ENCODE results near the gene ZNF223. TPM values are rescaled to one million over a fixed set of nuclear protein-coding genes. Genes with fewer than 3 reads are reported as not detected.
A peak's percentile ranks its signal among the peaks of the same experiment; 100 is the strongest.

ZNF223 gene
- total RNA-seq: 3.2 and 6.3 TPM in 2 replicates

GRCh38 chr19:44051650-44052402 is at the start of gene ZNF223:
ZNF223 (plus strand) TSS chr19:44052036; CDS start chr19:44055177, 3,141 bp downstream.
- peak; percentile 85 to 93 for DNase-seq (ENCODE audit: low read depth in 2 of 2)

GRCh38 chr19:44002212-44002565 is 49.6 kb upstream of the ZNF223 start:
- DNase-seq (ENCODE audit: low read depth in 2 of 2): no peak

- DNase-seq (ENCODE audit: low read depth in 2 of 2): peak; percentile 89 to 97
Observed at GRCh38 chr19:44002566-44003460, 49.0 kb upstream of the ZNF223 start, which contains the start of gene ZNF230. ZNF230 (plus strand) TSS chr19:44002957; CDS start chr19:44007079, 4,122 bp downstream.

- no peak for DNase-seq (ENCODE audit: low read depth in 2 of 2)
Observed at GRCh38 chr19:44003461-44004009, 48.3 kb upstream of the ZNF223 start.

GRCh38 chr19:44005973-44006372 is 45.9 kb upstream of the ZNF223 start:
- DNase-seq (ENCODE audit: low read depth in 2 of 2): no peak

GRCh38 chr19:44007473-44007872 is 44.4 kb upstream of the ZNF223 start:
- no peak for DNase-seq (ENCODE audit: low read depth in 2 of 2)

- no peak for DNase-seq (ENCODE audit: low read depth in 2 of 2)
Observed at GRCh38 chr19:44010468-44010867, 41.4 kb upstream of the ZNF223 start.

- DNase-seq (ENCODE audit: low read depth in 2 of 2): no peak
Observed at GRCh38 chr19:44019498-44019897, 32.3 kb upstream of the ZNF223 start.

- no peak for DNase-seq (ENCODE audit: low read depth in 2 of 2)
Observed at GRCh38 chr19:44021221-44021620, 30.6 kb upstream of the ZNF223 start.

- no peak for DNase-seq (ENCODE audit: low read depth in 2 of 2)
Observed at GRCh38 chr19:44024900-44025216, 27.0 kb upstream of the ZNF223 start.

- peak; percentile 57 to 88 for DNase-seq (ENCODE audit: low read depth in 2 of 2)
Observed at GRCh38 chr19:44025217-44025936, 26.5 kb upstream of the ZNF223 start, which contains the start of gene ZNF222. ZNF222 (plus strand) TSS chr19:44025379; CDS start chr19:44025437, 58 bp downstream.

- no peak for DNase-seq (ENCODE audit: low read depth in 2 of 2)
Observed at GRCh38 chr19:44026622-44027021, 25.2 kb upstream of the ZNF223 start.

GRCh38 chr19:44032001-44032610 is 19.7 kb upstream of the ZNF223 start:
- no peak for DNase-seq (ENCODE audit: low read depth in 2 of 2)

GRCh38 chr19:44042147-44042546 is 9.7 kb upstream of the ZNF223 start:
- DNase-seq (ENCODE audit: low read depth in 2 of 2): no peak

- DNase-seq (ENCODE audit: low read depth in 2 of 2): peak in 1 of 2 donors; percentile 16
Observed at GRCh38 chr19:44050740-44051649, 841 bp upstream of the ZNF223 start.

GRCh38 chr19:44055870-44056269 is 4.0 kb downstream of the ZNF223 start:
- no peak for DNase-seq (ENCODE audit: low read depth in 2 of 2)

- DNase-seq (ENCODE audit: low read depth in 2 of 2): no peak
Observed at GRCh38 chr19:44059229-44059628, 7.4 kb downstream of the ZNF223 start.

- DNase-seq (ENCODE audit: low read depth in 2 of 2): no peak
Observed at GRCh38 chr19:44061038-44061437, 9.2 kb downstream of the ZNF223 start.

GRCh38 chr19:44066305-44066704 is 14.5 kb downstream of the ZNF223 start:
- DNase-seq (ENCODE audit: low read depth in 2 of 2): no peak

GRCh38 chr19:44069415-44069814 is 17.6 kb downstream of the ZNF223 start:
- DNase-seq (ENCODE audit: low read depth in 2 of 2): no peak

All from dermis microvascular lymphatic vessel endothelial cell (primary cell).